Activated naive CD8-positive, alpha-beta T cell treated with anti-CD3 and anti-CD28 coated beads, Interleukin-2, amount 50 U/mL, for 24 hours (primary cell): Measurements from ENCODE around the gene SEC14L2.
A peak's percentile ranks its signal among the peaks of the same experiment; 100 is the strongest.

ENCODE experiments used
- ATAC-seq: fragments of 150-1000 bp; cut with Tn5 transposase; one replicate; pipeline ENCODE4 v1.10.0; 2021
- DNase-seq: peaks from one replicate; pipeline ENCODE4 v3.0.0; 2021
- H3K27ac Mint-ChIP-seq: one replicate; pipeline ENCODE4 v1.8.0; 2021; ENCODE audit warnings: mild to moderate bottlenecking, mixed read lengths
- H3K27me3 Mint-ChIP-seq: one replicate; pipeline ENCODE4 v1.8.0; 2021; ENCODE audit warnings: mixed read lengths
- H3K36me3 Mint-ChIP-seq: one replicate; pipeline ENCODE4 v1.8.0; 2021; ENCODE audit warnings: low read depth, mixed read lengths
- H3K4me1 Mint-ChIP-seq: one replicate; pipeline ENCODE4 v1.8.0; 2021; ENCODE audit warnings: mixed read lengths
- H3K4me3 Mint-ChIP-seq: one replicate; pipeline ENCODE4 v1.8.0; 2021; ENCODE audit warnings: mild to moderate bottlenecking, moderate library complexity, mixed read lengths
- H3K9me3 Mint-ChIP-seq: one replicate; pipeline ENCODE4 v1.8.0; 2021; ENCODE audit warnings: mixed read lengths

Gene SEC14L2

DNA sequence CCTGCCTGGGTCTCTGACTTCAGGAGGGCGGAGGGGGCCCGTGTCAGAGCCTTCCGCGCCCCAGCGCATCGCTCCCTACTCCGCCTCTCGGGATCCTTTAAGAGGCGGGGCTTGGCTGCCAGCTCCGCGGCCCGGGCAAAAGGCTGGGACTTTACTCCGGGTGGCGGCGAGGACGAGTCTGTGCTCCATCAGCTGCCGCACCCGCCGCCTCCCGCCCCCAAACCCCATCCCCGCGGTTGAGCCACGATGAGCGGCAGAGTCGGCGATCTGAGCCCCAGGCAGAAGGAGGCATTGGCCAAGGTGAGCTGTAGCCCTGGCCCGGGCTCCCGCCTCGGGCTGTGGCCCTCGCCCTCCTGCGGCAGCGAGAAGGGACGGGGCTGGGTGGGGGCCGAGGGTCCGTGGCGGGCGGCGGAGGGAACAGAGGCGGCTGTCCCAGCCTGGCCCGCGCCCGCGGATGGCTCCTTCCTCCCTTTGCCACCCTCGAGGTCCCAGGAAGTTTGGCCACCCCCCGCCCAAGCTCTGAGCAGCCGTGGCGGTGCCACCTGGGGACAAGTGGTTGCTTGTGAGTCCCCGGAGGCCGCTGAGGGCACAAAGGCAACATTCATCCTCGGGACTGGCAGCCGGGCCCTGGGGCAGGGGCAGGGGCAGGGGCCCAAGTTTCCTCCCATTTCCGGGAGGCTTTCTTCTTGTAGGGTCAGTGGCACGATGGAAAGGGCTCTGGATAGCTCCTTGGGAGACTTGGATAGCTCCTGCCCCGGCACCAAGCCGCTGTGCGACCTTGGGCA lies at the start of gene SEC14L2:
TSS of gene SEC14L2 (plus strand) at position 148 of the 785 bp plus-strand sequence. CDS start at position 247, 99 bp downstream.
- H3K4me1 Mint-ChIP-seq: peaks cover 47% of the 10 kb centered on the region
- DNase-seq (peak; percentile 74), ATAC-seq (peak; percentile 88)
- peak within 1 kb of the TSS; percentile 84 for H3K4me3 Mint-ChIP-seq
- H3K27me3 Mint-ChIP-seq: no peaks in the 10 kb centered on the region
- peak within 1 kb of the TSS; percentile 49 for H3K27ac Mint-ChIP-seq
- no peaks in the 10 kb centered on the region for H3K9me3 Mint-ChIP-seq
- peaks cover 1% of the 10 kb centered on the region for H3K36me3 Mint-ChIP-seq

DNA sequence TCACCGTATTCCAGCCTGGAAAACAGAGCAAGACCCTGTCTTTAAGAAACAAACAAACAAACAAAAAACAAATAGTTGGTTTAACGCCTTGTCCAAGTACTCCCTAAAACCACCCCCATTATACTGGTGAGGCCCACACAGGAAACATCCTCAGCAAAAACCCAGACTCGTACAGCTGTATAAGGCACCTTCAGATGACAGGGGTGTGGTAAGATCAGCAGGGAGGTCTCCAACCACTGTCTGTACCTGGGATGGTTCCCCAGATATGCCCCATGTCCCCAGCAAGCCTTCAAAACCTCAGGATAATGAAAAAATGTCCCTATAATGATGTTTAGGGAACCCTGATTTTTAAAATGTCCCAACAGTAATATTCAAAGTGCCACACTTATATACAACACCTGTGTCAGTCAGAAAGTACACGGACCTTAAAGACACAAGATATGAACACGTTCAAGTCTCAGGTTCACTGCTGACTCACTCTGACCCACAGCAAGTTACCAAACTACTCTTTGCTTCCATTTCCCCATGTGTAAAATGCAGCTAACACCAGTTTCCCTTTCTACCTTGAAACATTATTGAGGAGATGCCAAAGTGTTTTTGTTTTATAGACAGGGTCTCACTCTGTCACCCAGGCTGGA lies 49.4 kb upstream of the SEC14L2 start:
- Mint-ChIP-seq H3K36me3 (peaks cover 72% of the 10 kb centered on the region), H3K27me3 (no peaks in the 10 kb centered on the region), H3K9me3 (no peaks in the 10 kb centered on the region), H3K4me3 (peak overlapping the region; percentile 12), H3K4me1 (peaks cover 56% of the 10 kb centered on the region), H3K27ac (peak overlapping the region; percentile 67)
- DNase-seq (no peak), ATAC-seq (peak; percentile 55)

DNA sequence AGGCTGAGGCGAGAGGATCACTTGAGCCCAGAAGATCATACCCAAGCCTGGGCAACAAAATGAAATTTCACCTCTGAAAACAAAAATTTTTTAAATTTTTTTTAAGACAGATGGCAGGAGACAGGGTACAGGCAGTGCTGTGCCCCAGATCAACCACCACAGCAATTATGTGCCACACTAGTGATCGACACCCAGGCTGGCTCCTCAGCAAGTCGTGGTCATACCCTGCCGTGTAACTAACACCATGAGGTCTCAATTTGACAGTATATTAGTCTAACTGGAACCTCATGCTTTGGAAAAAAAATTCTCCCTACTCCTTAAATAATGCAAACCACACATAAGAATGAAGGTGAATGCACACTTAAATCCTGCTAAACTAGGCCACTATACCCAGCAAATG lies 48.4 kb upstream of the SEC14L2 start:
- peak overlapping the region; percentile 77 for H3K27ac Mint-ChIP-seq
- H3K4me1 Mint-ChIP-seq: peaks cover 64% of the 10 kb centered on the region
- H3K9me3 Mint-ChIP-seq: no peaks in the 10 kb centered on the region
- DNase-seq (no peak), ATAC-seq (peak; percentile 42)
- H3K27me3 Mint-ChIP-seq: no peaks in the 10 kb centered on the region
- H3K36me3 Mint-ChIP-seq: peaks cover 70% of the 10 kb centered on the region
- peak overlapping the region; percentile 18 for H3K4me3 Mint-ChIP-seq

DNA sequence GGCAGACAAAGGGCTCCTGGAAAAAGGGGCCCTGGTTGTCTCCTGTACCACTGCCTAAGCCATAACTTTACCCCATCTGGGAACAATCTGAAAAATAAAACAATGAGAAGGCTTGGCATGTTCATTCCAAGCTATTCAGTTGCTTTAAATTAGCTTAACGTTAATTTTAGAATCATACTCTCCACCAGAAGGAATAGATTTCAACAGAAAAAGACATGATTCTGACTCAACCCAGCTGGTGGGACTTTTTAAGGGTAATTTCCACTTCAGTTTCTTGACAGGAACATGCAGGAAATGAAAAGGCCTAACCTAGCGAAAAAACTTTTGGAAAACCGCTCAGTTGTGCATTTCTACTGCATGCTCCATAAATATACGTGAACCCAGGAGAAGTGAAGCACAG lies 48.0 kb upstream of the SEC14L2 start:
- H3K27me3 Mint-ChIP-seq: no peaks in the 10 kb centered on the region
- ATAC-seq (no peak), DNase-seq (no peak)
- peaks cover 68% of the 10 kb centered on the region for H3K4me1 Mint-ChIP-seq
- peak overlapping the region; percentile 77 for H3K27ac Mint-ChIP-seq
- peaks cover 69% of the 10 kb centered on the region for H3K36me3 Mint-ChIP-seq
- peak overlapping the region; percentile 18 for H3K4me3 Mint-ChIP-seq
- no peaks in the 10 kb centered on the region for H3K9me3 Mint-ChIP-seq

DNA sequence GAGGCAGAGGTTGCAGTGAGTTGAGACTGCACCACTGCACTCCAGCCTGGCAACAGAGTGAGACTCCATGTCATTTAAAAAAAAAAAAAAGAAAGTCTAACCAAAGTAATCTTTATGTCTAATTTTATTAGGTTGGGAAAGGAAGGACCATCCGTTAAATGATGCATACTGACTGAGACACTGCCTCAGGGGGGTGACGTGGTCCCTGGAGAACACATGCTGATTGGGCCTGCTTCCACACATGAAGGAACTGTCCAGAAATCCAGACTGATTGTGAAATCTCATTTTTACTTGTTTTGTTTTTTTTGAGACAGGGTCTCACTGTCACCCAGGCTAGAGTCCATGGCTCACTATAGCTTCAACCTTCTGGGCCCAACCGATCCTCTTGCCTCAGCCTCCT lies 45.6 kb upstream of the SEC14L2 start:
- Mint-ChIP-seq H3K27me3 (no peaks in the 10 kb centered on the region), H3K9me3 (no peaks in the 10 kb centered on the region), H3K36me3 (peaks cover 69% of the 10 kb centered on the region), H3K27ac (peak overlapping the region; percentile 46), H3K4me3 (no peak overlapping the region), H3K4me1 (peaks cover 80% of the 10 kb centered on the region)
- DNase-seq (no peak), ATAC-seq (no peak)

DNA sequence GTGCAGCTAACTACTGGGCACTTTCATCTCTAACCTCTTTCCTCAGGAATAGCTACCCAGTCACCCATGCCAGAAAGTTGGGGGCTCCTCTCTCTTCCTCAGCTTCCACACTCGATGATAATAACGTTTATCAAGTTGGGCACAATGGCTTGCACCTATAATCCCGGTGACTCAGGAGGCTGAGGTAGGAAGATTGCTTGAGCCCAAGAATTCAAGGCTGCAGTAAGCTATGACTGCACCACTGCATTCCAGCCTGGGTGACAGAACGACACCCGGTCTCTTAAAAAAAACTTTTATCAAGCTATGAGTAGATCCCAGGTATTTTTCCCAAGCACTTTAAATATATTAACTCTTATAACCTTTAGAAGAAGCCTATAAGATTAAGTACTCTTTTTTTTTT lies 42.2 kb upstream of the SEC14L2 start:
- peaks cover 50% of the 10 kb centered on the region for H3K36me3 Mint-ChIP-seq
- H3K27me3 Mint-ChIP-seq: no peaks in the 10 kb centered on the region
- H3K4me1 Mint-ChIP-seq: peaks cover 63% of the 10 kb centered on the region
- H3K9me3 Mint-ChIP-seq: no peaks in the 10 kb centered on the region
- ATAC-seq (no peak), DNase-seq (no peak)
- peak overlapping the region; percentile 32 for H3K4me3 Mint-ChIP-seq
- peak overlapping the region; percentile 48 for H3K27ac Mint-ChIP-seq

DNA sequence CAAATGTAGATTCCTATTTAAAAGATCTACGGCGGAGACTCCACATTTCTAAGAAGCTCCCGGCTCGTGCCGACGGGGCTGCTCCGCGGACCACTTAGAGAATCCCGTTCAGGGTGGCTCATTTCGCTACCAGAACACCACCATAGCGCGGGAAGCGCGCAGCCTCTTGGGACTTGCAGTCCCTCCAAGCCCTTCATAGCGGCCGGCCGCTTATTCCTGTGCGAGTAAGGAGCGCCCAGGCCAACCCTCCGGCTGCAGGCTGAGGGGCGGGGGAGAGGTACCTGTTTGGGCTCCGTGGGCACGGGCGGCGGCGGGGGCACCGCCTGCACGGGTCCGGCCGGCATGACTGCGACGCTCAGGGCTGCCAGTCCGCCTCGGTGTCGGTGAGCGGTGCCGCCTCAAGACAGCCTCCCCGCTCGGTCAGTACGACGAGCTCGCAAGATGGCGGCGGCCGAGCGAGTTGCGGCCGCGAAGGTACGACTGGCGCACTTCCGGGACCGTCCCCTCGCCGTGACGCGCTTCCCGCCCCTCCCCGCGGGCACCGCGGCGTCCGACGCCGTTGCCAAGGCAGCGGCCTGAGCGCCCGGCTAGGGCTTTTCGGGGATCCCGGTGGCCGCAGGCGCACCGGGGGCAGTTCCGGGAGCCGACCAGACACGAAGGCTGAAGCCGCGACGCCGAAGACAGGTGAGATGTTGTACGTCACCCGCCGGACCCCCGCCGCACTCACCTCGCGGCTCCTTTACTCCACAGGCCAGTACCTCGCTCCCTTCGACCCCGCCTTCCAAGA lies 40.2 kb upstream of the SEC14L2 start, which contains the start of the genes CCDC157 and SF3A1:
TSS of gene CCDC157 (plus strand) at position 559 of the 787 bp plus-strand sequence. CDS start 8,994 bp downstream, outside the sequence.
TSS of gene SF3A1 (minus strand) at position 446 of the 787 bp plus-strand sequence. CDS start at position 344, 102 bp downstream.
- Mint-ChIP-seq H3K27me3 (no peaks in the 10 kb centered on the region), H3K4me3 (peak within 1 kb of the TSS; percentile 90), H3K27ac (peak within 1 kb of the TSS; percentile 81), H3K36me3 (peaks cover 32% of the 10 kb centered on the region), H3K9me3 (no peaks in the 10 kb centered on the region), H3K4me1 (peaks cover 46% of the 10 kb centered on the region)
- ATAC-seq (peak; percentile 96), DNase-seq (peak; percentile 91)

DNA sequence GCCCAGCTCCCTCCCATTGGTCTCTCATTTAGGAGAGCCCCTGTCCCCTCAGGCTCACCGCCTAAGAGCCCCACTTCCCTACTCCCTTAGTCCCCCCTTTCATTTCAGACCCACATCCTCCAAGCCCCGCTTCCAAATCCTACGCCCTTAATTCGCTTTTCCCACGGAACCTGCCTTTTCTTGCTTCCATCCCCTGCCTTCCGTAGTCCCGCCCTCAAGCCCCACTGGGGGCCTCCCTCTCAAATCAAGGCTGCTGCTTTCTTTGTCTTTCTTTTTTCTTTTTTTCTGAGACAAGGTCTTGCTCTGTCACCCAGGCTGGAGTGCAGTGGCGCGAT lies 39.6 kb upstream of the SEC14L2 start:
- Mint-ChIP-seq H3K4me1 (peaks cover 41% of the 10 kb centered on the region), H3K4me3 (peak overlapping the region; percentile 90), H3K36me3 (peaks cover 27% of the 10 kb centered on the region), H3K9me3 (no peaks in the 10 kb centered on the region), H3K27me3 (no peaks in the 10 kb centered on the region), H3K27ac (peak overlapping the region; percentile 55)
- no peak for ATAC-seq
- DNase-seq: no peak

DNA sequence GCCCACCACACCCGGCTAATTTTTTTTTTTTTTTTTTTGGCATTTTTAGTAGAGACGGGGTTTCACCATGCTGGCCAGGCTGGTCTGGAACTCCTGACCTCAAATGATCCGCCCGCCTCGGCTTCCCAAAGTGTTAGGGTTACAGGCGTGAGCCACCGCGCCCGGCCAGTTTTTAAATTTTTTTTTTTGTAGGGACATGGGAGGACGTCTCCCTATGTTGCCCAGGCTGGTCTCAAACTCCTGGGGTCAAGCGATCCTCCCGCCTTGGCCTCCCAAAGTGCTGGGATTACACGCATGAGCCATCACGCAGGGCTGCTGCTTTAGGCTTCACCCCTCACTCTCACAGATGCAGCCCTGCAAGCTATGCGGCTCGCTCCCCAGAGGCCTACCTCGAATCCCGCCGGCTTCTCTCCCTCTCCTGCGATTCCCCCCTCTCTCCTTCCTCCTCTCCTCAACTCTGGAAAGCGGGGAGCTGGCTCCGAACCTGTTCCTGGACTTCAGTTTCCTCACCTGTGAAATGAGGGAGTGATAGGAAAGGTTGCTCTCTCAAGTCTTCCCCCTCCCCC lies 39.1 kb upstream of the SEC14L2 start:
- Mint-ChIP-seq H3K27ac (peak overlapping the region; percentile 55), H3K4me3 (peak overlapping the region; percentile 90), H3K9me3 (no peaks in the 10 kb centered on the region), H3K27me3 (no peaks in the 10 kb centered on the region), H3K4me1 (peaks cover 37% of the 10 kb centered on the region), H3K36me3 (peaks cover 22% of the 10 kb centered on the region)
- ATAC-seq (no peak), DNase-seq (no peak)

DNA sequence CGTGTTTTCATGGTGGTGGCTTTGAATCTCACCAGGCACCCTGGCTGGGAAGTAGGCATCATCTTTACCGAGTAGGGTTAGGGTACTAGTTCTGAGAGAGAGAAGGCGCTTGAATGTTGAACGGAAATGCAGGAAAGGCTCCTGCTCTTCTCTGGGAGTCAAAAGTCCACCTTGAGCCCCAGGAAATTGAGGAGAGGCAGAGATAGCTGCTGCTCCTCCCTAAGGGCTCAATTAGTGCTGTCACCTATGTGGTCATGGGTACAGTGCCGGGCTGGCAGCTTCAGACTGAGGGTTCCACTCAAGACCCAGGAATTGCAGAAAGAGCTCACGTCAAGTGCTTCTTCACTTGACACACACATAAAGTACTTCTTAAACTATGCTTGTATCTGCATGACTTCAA lies 38.3 kb upstream of the SEC14L2 start:
- Mint-ChIP-seq H3K27me3 (no peaks in the 10 kb centered on the region), H3K4me1 (peaks cover 32% of the 10 kb centered on the region), H3K27ac (no peak overlapping the region), H3K4me3 (no peak overlapping the region), H3K36me3 (peaks cover 19% of the 10 kb centered on the region), H3K9me3 (no peaks in the 10 kb centered on the region)
- no peak for DNase-seq
- no peak for ATAC-seq

DNA sequence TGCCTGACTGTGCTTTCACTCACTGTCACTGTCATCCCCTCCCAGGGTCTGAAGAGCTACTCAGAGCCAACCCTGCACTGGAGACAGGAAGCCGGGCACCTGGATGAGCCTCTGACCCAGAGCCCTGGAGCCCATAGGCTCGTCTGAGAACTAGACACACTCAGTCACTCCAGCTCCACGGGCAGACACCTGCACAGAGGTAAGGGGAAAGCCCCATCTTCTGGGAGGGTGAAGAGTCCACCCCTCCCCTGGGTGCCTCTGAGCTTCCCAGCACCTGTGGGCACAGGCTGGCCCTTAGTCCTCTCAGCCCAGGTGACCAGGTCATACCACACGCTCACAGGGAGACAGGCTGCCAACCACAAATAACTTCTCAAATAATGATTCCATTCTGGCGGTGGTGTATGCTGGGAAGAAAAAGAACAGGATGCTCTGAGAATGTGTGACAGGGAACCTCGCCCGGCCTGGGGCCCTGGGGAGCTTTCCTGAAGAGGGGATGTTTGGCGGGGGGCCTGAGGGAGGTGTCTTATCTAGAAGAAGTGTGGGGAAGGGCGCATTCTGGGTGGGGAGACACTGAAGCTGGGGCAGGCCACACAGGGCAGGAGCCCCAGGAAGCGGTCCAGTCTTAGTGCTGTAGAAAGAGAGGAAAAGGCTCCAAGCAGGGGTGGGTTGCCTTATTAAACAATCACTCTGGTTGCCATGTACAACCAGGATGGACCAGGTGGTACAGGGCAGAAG lies 34.7 kb upstream of the SEC14L2 start:
- Mint-ChIP-seq H3K4me1 (peaks cover 5% of the 10 kb centered on the region), H3K4me3 (no peak overlapping the region), H3K9me3 (no peaks in the 10 kb centered on the region), H3K27me3 (no peaks in the 10 kb centered on the region), H3K36me3 (no peaks in the 10 kb centered on the region), H3K27ac (no peak overlapping the region)
- ATAC-seq (no peak), DNase-seq (no peak)

DNA sequence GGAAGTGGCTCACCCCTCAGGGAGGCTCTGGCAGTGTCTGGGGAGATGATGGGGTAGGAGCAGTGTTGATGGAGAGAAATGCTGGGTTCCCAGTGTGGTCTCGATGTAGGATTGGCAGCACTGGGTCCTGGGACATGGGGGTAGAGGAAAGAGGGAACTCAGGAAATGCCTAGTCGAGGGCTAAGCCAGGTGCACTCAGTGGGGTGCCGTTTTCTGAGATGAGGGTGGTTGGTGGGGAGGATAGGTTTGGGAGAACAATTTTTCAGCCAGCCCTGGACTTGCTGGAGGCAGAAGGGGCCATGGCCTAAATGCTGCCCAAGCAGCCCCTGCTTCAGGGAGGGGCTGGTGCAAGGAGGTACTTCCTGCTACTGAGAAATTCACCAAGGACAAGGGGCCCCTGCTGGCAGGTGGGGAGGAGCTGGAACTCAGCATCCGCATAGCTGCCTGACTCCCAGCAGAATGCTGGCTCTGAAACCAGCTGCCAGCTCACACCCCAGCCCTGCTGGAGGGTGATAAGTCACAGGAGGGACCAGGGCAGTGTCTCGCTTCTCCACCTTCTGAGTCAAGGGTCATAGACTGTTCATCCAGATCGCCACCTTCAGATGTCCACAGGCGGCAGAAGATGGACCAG lies 34.1 kb upstream of the SEC14L2 start:
- H3K27me3 Mint-ChIP-seq: no peaks in the 10 kb centered on the region
- no peak overlapping the region for H3K27ac Mint-ChIP-seq
- H3K36me3 Mint-ChIP-seq: no peaks in the 10 kb centered on the region
- no peak overlapping the region for H3K4me3 Mint-ChIP-seq
- ATAC-seq (no peak), DNase-seq (no peak)
- peaks cover 2% of the 10 kb centered on the region for H3K4me1 Mint-ChIP-seq
- H3K9me3 Mint-ChIP-seq: no peaks in the 10 kb centered on the region

DNA sequence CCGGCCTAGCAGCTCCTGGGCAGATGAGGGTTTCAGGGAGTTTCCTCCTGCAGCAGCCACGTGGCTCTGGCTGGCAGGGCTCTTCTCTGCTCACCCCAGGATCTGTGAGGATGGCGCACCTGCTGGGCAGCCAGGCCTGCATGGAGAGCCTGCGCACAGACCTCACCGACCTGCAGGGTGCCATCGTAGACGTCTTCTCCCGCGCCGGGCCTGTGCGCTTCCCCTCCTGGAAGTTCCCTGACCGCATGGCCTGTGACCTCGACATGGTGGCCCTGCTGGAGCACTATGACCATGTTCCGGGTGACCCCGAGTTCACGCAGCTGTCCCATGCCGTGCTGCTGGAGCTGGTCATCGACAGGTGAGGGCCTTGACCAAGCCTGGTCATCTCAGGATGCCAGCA lies 30.9 kb upstream of the SEC14L2 start:
- Mint-ChIP-seq H3K4me1 (no peaks in the 10 kb centered on the region), H3K36me3 (no peaks in the 10 kb centered on the region), H3K27me3 (no peaks in the 10 kb centered on the region), H3K9me3 (no peaks in the 10 kb centered on the region), H3K4me3 (no peak overlapping the region), H3K27ac (no peak overlapping the region)
- ATAC-seq (no peak), DNase-seq (no peak)
